ENCODE data around the gene WDR31.

DNA sequence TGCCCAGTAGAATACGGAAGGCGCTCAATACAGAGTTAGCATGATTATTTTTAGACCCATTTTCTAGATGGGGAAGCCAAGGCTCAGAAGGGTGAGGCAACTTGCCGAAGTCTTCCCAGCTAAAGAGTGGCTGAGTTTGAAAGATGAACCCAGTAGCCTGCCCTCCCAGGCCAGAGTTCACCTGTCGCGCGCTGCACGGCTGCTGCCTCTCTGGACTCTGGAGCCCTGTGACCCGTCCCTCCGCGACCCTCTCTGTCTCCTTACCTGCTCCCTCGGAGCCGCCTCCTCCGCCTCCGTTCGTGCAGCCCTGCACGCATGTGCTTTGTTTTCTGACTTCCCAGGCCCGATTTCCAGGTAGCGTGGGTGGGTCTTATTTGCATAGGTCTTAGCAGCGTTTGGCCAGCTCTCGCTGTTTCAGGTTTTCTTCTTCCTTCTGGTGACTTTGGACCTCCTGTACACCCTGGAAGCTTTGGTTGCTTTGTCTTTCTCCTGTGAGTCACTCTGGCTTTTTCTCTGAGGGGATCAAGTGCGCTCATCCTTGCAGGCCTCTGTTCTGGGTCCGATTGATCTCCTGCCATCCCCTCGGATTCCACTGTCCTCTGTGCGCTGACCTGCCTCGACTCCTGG lies 37.2 kb downstream of the WDR31 start, which contains the start of gene RNF183:
- TF ChIP-seq POLR2A (IDR thresholded peaks at IDR 0.05; ENCODE audit: low read length) = no peak
- TF ChIP-seq, protein P1, sequence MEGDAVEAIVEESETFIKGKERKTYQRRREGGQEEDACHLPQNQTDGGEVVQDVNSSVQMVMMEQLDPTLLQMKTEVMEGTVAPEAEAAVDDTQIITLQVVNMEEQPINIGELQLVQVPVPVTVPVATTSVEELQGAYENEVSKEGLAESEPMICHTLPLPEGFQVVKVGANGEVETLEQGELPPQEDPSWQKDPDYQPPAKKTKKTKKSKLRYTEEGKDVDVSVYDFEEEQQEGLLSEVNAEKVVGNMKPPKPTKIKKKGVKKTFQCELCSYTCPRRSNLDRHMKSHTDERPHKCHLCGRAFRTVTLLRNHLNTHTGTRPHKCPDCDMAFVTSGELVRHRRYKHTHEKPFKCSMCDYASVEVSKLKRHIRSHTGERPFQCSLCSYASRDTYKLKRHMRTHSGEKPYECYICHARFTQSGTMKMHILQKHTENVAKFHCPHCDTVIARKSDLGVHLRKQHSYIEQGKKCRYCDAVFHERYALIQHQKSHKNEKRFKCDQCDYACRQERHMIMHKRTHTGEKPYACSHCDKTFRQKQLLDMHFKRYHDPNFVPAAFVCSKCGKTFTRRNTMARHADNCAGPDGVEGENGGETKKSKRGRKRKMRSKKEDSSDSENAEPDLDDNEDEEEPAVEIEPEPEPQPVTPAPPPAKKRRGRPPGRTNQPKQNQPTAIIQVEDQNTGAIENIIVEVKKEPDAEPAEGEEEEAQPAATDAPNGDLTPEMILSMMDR (IDR thresholded peaks at IDR 0.05) = no peak
- TF ChIP-seq, protein P2, sequence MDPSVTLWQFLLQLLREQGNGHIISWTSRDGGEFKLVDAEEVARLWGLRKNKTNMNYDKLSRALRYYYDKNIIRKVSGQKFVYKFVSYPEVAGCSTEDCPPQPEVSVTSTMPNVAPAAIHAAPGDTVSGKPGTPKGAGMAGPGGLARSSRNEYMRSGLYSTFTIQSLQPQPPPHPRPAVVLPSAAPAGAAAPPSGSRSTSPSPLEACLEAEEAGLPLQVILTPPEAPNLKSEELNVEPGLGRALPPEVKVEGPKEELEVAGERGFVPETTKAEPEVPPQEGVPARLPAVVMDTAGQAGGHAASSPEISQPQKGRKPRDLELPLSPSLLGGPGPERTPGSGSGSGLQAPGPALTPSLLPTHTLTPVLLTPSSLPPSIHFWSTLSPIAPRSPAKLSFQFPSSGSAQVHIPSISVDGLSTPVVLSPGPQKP (IDR thresholded peaks at IDR 0.05; ENCODE audit: low read depth, low read length) = no peak
- no peak for TF ChIP-seq ESRRA (IDR thresholded peaks at IDR 0.05; ENCODE audit: borderline replicate concordance, low read length)
- no peak for TF ChIP-seq BHLHE40 (IDR thresholded peaks at IDR 0.05; ENCODE audit: low read depth, low read length)
- TF ChIP-seq EP300 (IDR thresholded peaks at IDR 0.05) = no peak
- no peak for TF ChIP-seq RAD21 (conservative IDR thresholded peaks at IDR 0.05 in 1 of 2, IDR thresholded peaks at IDR 0.05 in 1 of 2)

Measured in A549 (cell line).